Thoracic aorta (tissue), 2 donors: ENCODE data around the gene EPB41. TPM values are rescaled to one million over a fixed set of nuclear protein-coding genes. Genes with fewer than 3 reads are reported as not detected.

ENCODE experiments used
- ATAC-seq: fragments of 150-250 bp; one replicate; pipeline ENCODE4 v1.8.0; 2017; ENCODE audit warnings: low read depth; ENCODE audit not compliant: insufficient number of reproducible peaks, low FRiP score
- DNase-seq: peaks from one replicate; pipeline ENCODE4 v3.0.0-alpha.2; 2020; ENCODE audit warnings: low spot score
- H3K27ac ChIP-seq, 2 donors: fragments of 200-600 bp; sonication (generic); 1 replicate in 1 of 2; 2 replicates in 1 of 2; pipeline ENCODE4 v1.5.1; 2016; ENCODE audit warnings: mild to moderate bottlenecking in 2 of 2, moderate library complexity in 2 of 2
- H3K27me3 ChIP-seq: fragments of 200-600 bp; sonication (generic); replicated peaks from 2 replicates; pipeline ENCODE4 v1.6.0; 2016; ENCODE audit warnings: mild to moderate bottlenecking; ENCODE audit not compliant: insufficient read depth
- H3K36me3 ChIP-seq: fragments of 200-600 bp; sonication (generic); one replicate; pipeline ENCODE4 v1.5.1; 2016
- H3K4me1 ChIP-seq, 2 donors: fragments of 200-600 bp; sonication (generic); 1 replicate in 1 of 2; 2 replicates in 1 of 2; pipeline versions ENCODE4 v1.5.1 to v1.6.0; 2016; ENCODE audit warnings: low read depth in 2 of 2, mild to moderate bottlenecking in 1 of 2; ENCODE audit not compliant: control insufficient read depth in 1 of 2
- H3K4me3 ChIP-seq: fragments of 200-600 bp; sonication (generic); 2 replicates; pipeline ENCODE4 v1.5.1; 2016; ENCODE audit warnings: mild to moderate bottlenecking
- H3K9me3 ChIP-seq: fragments of 200-600 bp; sonication (generic); 2 replicates; pipeline ENCODE4 v1.5.1; 2016
- total RNA-seq, 2 donors: library from RNA; depleted of rRNA; stranded (reverse); fragments of >200 nt; gene quantifications; one replicate each; pipeline versions ENCODE4 v1.1.0 to v1.2.3, GENCODE V29; 2016
- TF ChIP-seq, protein P1 (sequence below): fragments of 200-600 bp; sonication (generic); IDR thresholded peaks from one replicate; pipeline ENCODE4 v1.5.1; 2019; ENCODE audit warnings: antibody characterized with exemption

The EPB41 gene
- total RNA-seq, 2 donors from 2014 or later: 26.7 to 37.8 TPM

- H3K27me3 ChIP-seq: no peaks in the 10 kb centered on the region
- ATAC-seq (no peak), DNase-seq (no peak)
- H3K4me1 ChIP-seq: no peaks in the 10 kb centered on the region
- no peak overlapping the region for H3K4me3 ChIP-seq
- no peaks in the 10 kb centered on the region for H3K36me3 ChIP-seq
- H3K9me3 ChIP-seq: no peaks in the 10 kb centered on the region
- H3K27ac ChIP-seq: no peak overlapping the region
- TF ChIP-seq, protein P1, sequence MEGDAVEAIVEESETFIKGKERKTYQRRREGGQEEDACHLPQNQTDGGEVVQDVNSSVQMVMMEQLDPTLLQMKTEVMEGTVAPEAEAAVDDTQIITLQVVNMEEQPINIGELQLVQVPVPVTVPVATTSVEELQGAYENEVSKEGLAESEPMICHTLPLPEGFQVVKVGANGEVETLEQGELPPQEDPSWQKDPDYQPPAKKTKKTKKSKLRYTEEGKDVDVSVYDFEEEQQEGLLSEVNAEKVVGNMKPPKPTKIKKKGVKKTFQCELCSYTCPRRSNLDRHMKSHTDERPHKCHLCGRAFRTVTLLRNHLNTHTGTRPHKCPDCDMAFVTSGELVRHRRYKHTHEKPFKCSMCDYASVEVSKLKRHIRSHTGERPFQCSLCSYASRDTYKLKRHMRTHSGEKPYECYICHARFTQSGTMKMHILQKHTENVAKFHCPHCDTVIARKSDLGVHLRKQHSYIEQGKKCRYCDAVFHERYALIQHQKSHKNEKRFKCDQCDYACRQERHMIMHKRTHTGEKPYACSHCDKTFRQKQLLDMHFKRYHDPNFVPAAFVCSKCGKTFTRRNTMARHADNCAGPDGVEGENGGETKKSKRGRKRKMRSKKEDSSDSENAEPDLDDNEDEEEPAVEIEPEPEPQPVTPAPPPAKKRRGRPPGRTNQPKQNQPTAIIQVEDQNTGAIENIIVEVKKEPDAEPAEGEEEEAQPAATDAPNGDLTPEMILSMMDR: no peak
Observed at GRCh38 chr1:28905921-28906666, 8.3 kb upstream of the EPB41 start.

DNA sequence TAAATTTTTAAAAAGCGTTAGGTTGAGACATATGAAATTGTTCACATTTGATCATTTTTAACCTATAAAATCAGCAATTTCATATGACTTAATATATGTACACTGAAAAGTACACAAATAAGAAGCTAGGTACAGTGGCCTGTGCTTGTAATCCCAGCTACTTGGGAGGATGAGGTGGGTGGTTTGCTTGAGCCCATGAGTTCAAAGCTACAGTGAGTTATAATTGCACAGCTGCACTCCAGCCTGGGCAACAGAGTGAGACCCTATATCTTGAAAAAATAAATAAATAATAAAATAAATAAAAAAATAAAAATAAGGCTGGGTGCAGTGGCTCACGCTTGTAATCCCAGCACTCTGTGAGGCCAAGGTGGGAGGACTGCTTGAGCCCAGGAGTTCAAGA, 5.2 kb upstream of the EPB41 start:
- peaks cover 5 to 7% of the 10 kb centered on the region in 2 donors for H3K4me1 ChIP-seq
- DNase-seq: no peak
- H3K36me3 ChIP-seq: peaks cover 4% of the 10 kb centered on the region
- no peak for ATAC-seq
- H3K9me3 ChIP-seq: no peaks in the 10 kb centered on the region
- H3K27ac ChIP-seq: no peak overlapping the region
- H3K27me3 ChIP-seq: no peaks in the 10 kb centered on the region
- no peak overlapping the region for H3K4me3 ChIP-seq
- TF ChIP-seq, protein P1: no peak

DNA sequence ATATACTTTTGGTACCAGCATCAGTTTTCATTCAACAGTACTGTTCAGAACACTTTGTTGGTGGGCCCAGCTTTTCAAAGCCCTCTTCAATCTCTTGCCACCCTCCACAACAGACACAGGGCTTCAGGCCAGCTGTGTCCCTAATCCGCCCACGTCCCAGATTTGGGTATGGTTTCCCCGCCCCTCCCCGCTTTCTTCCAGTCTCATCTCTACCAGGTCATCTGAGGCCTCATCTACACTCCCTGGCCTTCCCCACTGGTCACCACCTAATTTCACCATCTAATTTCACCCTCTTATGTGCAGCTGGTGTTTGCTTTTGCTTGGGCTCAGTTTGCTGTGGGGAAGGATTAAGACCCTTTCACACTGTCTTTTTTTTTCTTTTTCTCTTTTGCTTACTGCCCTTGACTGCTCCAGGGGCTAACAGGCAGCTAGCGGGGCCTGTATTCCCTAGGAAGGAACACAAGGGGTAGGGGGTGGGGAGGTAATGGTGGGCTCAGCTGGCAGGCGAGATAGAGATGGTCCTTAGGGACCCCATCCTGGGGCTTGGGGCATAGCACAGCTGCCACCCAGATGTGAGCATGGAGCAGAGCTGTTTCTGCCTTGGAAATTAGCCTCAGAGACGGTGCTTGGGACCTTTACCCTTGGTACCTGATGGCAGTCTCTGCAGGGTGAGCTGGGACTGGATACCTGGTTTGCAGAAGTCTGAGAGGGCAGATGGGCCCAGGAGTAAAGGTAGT, 3.8 kb upstream of the EPB41 start:
- Histone ChIP-seq H3K27me3 (no peaks in the 10 kb centered on the region), H3K9me3 (no peaks in the 10 kb centered on the region), H3K36me3 (peaks cover 4% of the 10 kb centered on the region), H3K27ac (no peak overlapping the region), H3K4me1 (peaks cover 9 to 14% of the 10 kb centered on the region in 2 donors), H3K4me3 (no peak overlapping the region)
- no peak for ATAC-seq
- TF ChIP-seq, protein P1: no peak
- DNase-seq: no peak

GRCh38 chr1:28913786-28914227, 562 bp upstream of the EPB41 start:
- TF ChIP-seq, protein P1: no peak
- H3K9me3 ChIP-seq: no peaks in the 10 kb centered on the region
- no peaks in the 10 kb centered on the region for H3K27me3 ChIP-seq
- H3K36me3 ChIP-seq: peaks cover 4% of the 10 kb centered on the region
- DNase-seq: no peak
- ATAC-seq: peak; percentile 70
- H3K4me3 ChIP-seq: peak overlapping the region; percentile 82
- peaks cover 9 to 17% of the 10 kb centered on the region in 2 donors for H3K4me1 ChIP-seq
- peak overlapping the region; percentile 39 to 60 for H3K27ac ChIP-seq
